CD14-positive monocyte (primary cell): ENCODE measurements around the gene SLC25A26. TPM values are rescaled to one million over a fixed set of nuclear protein-coding genes. Genes with fewer than 3 reads are reported as not detected.

Experiments
- DNase-seq, 3 donors: peaks; one replicate each; pipeline ENCODE4 v3.0.0-alpha.2; 2011 to 2022
- H2AFZ ChIP-seq: 2 replicates; pipeline ENCODE4 v1.6.0; 2012; ENCODE audit warnings: mild to moderate bottlenecking, low read depth, low read length, inconsistent platforms; ENCODE audit not compliant: insufficient read depth, poor library complexity, severe bottlenecking
- H3K27ac ChIP-seq, 2 donors: 1 replicate in 1 of 2; 2 replicates in 1 of 2; pipeline ENCODE4 v1.5.1; 2012 to 2013; ENCODE audit warnings: low read length in 2 of 2, control low read depth in 1 of 2, inconsistent platforms in 1 of 2, low read depth in 1 of 2, mild to moderate bottlenecking in 1 of 2
- H3K27me3 ChIP-seq, 2 donors: one replicate each; pipeline versions ENCODE4 v1.6.0 to v1.6.1; 2011 to 2013; ENCODE audit warnings: low read length in 2 of 2; ENCODE audit not compliant: control insufficient read depth in 2 of 2, insufficient read depth in 2 of 2
- H3K36me3 ChIP-seq, 2 donors: replicated peaks in 1 of 2; 1 replicate in 1 of 2; 2 replicates in 1 of 2; pipeline versions ENCODE4 v1.5.1 to v1.6.1; 2012 to 2013; ENCODE audit warnings: low read length in 2 of 2, control low read depth in 1 of 2, inconsistent platforms in 1 of 2, mild to moderate bottlenecking in 1 of 2; ENCODE audit not compliant: insufficient read depth in 2 of 2, control insufficient read depth in 1 of 2
- H3K4me1 ChIP-seq, 2 donors: 1 replicate in 1 of 2; 2 replicates in 1 of 2; pipeline versions ENCODE4 v1.5.1 to v1.6.1; 2012 to 2013; ENCODE audit warnings: low read length in 2 of 2, control low read depth in 1 of 2, inconsistent platforms in 1 of 2, mild to moderate bottlenecking in 1 of 2, moderate library complexity in 1 of 2; ENCODE audit not compliant: insufficient read depth in 2 of 2, control insufficient read depth in 1 of 2
- H3K4me2 ChIP-seq: replicated peaks from 2 replicates; pipeline ENCODE3; 2012; ENCODE audit warnings: low read length, moderate library complexity, mild to moderate bottlenecking; ENCODE audit not compliant: poor library complexity, severe bottlenecking; ENCODE audit errors: extremely low read depth
- H3K4me3 ChIP-seq, 3 experiments: fragments of 200-600 bp in 1 of 3; sonication (generic) in 1 of 3; replicated peaks in 1 of 3; 1 replicate in 2 of 3; 2 replicates in 1 of 3; pipeline ENCODE4 v1.5.1; 2011 to 2013; ENCODE audit warnings: low read length in 3 of 3, mild to moderate bottlenecking in 3 of 3, control low read depth in 2 of 3, low read depth in 2 of 3, inconsistent platforms in 1 of 3, moderate library complexity in 1 of 3
- H3K79me2 ChIP-seq: 2 replicates; pipeline ENCODE4 v1.6.0; 2012; ENCODE audit warnings: mild to moderate bottlenecking, control low read depth, inconsistent platforms, low read length, moderate library complexity; ENCODE audit not compliant: insufficient read depth
- H3K9ac ChIP-seq: 2 replicates; pipeline ENCODE4 v1.6.0; 2017; ENCODE audit warnings: low read length, mild to moderate bottlenecking; ENCODE audit not compliant: insufficient read depth, poor library complexity, severe bottlenecking
- H3K9me3 ChIP-seq, 2 donors: replicated peaks in 1 of 2; 1 replicate in 1 of 2; 2 replicates in 1 of 2; pipeline versions ENCODE4 v1.5.1 to v1.6.1; 2012 to 2013; ENCODE audit warnings: low read length in 2 of 2, control low read depth in 1 of 2; ENCODE audit not compliant: control insufficient read depth in 1 of 2, insufficient read depth in 1 of 2
- H4K20me1 ChIP-seq: 2 replicates; pipeline ENCODE4 v1.6.0; 2012; ENCODE audit warnings: mild to moderate bottlenecking, low read length, control low read depth, moderate library complexity; ENCODE audit not compliant: insufficient read depth
- H3K27ac Mint-ChIP-seq, 7 donors: one replicate each; pipeline ENCODE4 v1.8.0; 2020; ENCODE audit warnings: mild to moderate bottlenecking in 7 of 7, mixed read lengths in 7 of 7, moderate library complexity in 6 of 7, inconsistent platforms in 2 of 7
- H3K27me3 Mint-ChIP-seq, 3 donors: one replicate each; pipeline ENCODE4 v1.8.0; 2021 to 2022; ENCODE audit warnings: low read depth in 3 of 3, mild to moderate bottlenecking in 3 of 3, mixed read lengths in 3 of 3, moderate library complexity in 3 of 3, inconsistent platforms in 1 of 3
- H3K36me3 Mint-ChIP-seq, 2 donors: one replicate each; pipeline ENCODE4 v1.8.0; 2020; ENCODE audit warnings: mixed read lengths in 2 of 2, inconsistent platforms in 1 of 2, mild to moderate bottlenecking in 1 of 2
- H3K4me1 Mint-ChIP-seq: one replicate; pipeline ENCODE4 v1.8.0; 2020; ENCODE audit warnings: mild to moderate bottlenecking, mixed read lengths
- H3K4me3 Mint-ChIP-seq, 2 donors: one replicate each; pipeline ENCODE4 v1.8.0; 2020; ENCODE audit warnings: mild to moderate bottlenecking in 2 of 2, mixed read lengths in 2 of 2, moderate library complexity in 1 of 2
- H3K9me3 Mint-ChIP-seq, 7 donors: one replicate each; pipeline ENCODE4 v1.8.0; 2020 to 2022; ENCODE audit warnings: mixed read lengths in 7 of 7, mild to moderate bottlenecking in 6 of 7, moderate library complexity in 6 of 7, inconsistent platforms in 2 of 7
- WGBS: methylation state at CpG from one replicate; pipeline ENCODE4 v1.1.5; 2013; ENCODE audit warnings: missing lambda C conversion rate; ENCODE audit not compliant: insufficient coverage; 5-methylcytosine and 5-hydroxymethylcytosine counted together
- intact Hi-C, 2 donors: fragments of 100-400 bp; cut with micrococcal nuclease; formaldehyde crosslinking; loops; one replicate each; pipeline versions ENCODE4 v1.15.0 to v1.15.1; 2023
- polyA plus RNA-seq, 3 donors: library from polyadenylated mRNA; depleted of rRNA in 1 of 3; unstranded in 2 of 3; stranded (reverse) in 1 of 3; fragments of 300-500 nt in 2 of 3; fragments of >200 nt in 1 of 3; fragmentation: Illumina TruSeq in 2 of 3; gene quantifications; 1 replicate in 2 of 3; 2 replicates in 1 of 3; pipeline ENCODE4 v1.2.3, GENCODE V29; 2012 to 2021
- TF ChIP-seq, protein P1 (sequence below): fragments of 200-600 bp; IDR thresholded peaks from one replicate; pipeline ENCODE4 v1.8.0; 2022; ENCODE audit warnings: antibody characterized with exemption, mild to moderate bottlenecking

SLC25A26 gene
- polyA plus RNA-seq, 3 donors = 11.6 to 23.0 (median 14.4) TPM

DNA sequence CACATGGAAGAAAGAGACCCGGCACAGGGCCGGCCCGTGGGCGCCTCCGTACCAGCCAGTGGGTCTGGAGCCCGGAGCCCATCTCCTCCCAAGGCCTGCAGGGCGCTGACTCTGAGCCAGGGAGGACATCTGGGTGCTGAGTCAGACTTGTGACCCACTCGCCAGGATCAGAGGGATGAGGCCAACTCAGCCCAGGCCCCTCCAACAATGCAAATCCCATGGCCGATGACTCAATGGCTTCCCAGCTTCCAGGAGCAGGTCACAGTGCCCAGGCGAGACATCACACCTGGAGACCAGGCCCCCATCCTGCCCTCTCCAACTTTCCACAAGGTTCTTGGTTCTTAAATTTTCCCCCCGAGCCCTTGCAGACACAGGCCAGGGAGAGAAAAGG is 184.9 kb downstream of the SLC25A26 start:
- no peaks in the 10 kb centered on the region for H3K4me1 Mint-ChIP-seq
- H3K36me3 ChIP-seq = no peaks in the 10 kb centered on the region
- 87% methylated on average over 11 of the region's 11 CpGs for WGBS
- H3K27me3 Mint-ChIP-seq = peaks cover 0 to 2% (median 1%) of the 10 kb centered on the region in 3 donors
- H3K9me3 ChIP-seq = no peaks in the 10 kb centered on the region
- TF ChIP-seq, protein P1, sequence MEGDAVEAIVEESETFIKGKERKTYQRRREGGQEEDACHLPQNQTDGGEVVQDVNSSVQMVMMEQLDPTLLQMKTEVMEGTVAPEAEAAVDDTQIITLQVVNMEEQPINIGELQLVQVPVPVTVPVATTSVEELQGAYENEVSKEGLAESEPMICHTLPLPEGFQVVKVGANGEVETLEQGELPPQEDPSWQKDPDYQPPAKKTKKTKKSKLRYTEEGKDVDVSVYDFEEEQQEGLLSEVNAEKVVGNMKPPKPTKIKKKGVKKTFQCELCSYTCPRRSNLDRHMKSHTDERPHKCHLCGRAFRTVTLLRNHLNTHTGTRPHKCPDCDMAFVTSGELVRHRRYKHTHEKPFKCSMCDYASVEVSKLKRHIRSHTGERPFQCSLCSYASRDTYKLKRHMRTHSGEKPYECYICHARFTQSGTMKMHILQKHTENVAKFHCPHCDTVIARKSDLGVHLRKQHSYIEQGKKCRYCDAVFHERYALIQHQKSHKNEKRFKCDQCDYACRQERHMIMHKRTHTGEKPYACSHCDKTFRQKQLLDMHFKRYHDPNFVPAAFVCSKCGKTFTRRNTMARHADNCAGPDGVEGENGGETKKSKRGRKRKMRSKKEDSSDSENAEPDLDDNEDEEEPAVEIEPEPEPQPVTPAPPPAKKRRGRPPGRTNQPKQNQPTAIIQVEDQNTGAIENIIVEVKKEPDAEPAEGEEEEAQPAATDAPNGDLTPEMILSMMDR = no peak
- H3K27ac ChIP-seq = no peak overlapping the region
- H2AFZ ChIP-seq = no peak overlapping the region
- DNase-seq = no peak
- no peaks in the 10 kb centered on the region for H3K79me2 ChIP-seq
- H3K36me3 Mint-ChIP-seq = peaks cover 8 to 12% of the 10 kb centered on the region in 2 donors
- no peak overlapping the region for H3K4me2 ChIP-seq
- H3K4me3 ChIP-seq = no peak overlapping the region
- no peak overlapping the region for H3K27ac Mint-ChIP-seq
- no peak overlapping the region for H3K9ac ChIP-seq
- H3K27me3 ChIP-seq = no peaks in the 10 kb centered on the region
- H3K4me3 Mint-ChIP-seq = no peak overlapping the region
- no peaks in the 10 kb centered on the region for H3K4me1 ChIP-seq
- peaks cover 0 to 2% (median 0%) of the 10 kb centered on the region in 7 donors for H3K9me3 Mint-ChIP-seq
- no peaks in the 10 kb centered on the region for H4K20me1 ChIP-seq
- intact Hi-C loops = loop anchor here (5.0 kb wide), 2 partner anchors 97 to 412 kb away; partner anchors contain the start of gene LRIG1 (in 1 of the 2)

DNA sequence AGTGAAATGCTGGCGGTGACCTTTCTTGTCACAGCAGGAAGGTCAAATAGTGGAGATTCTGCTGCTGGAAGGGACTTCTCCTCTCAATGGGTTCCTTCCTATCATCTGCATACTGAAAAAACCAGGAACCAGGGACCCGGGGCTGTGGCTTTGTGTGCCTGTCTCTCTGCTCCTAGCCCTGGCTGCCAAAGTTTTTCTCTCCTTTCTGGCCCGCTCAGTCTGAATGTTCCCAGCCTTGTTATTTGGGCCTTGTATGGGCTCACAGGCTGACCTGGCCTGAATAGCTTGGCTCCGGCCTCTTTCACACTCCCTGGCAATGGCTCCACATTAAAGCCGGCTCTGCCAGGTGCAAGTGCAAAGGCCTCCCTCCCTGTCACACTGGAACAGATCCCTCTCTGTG is 185.4 kb downstream of the SLC25A26 start:
- DNase-seq = no peak
- Mint-ChIP-seq H3K9me3 (peaks cover 0 to 2% (median 0%) of the 10 kb centered on the region in 7 donors), H3K27ac (peak overlapping the region in 3 of 7 donors; percentile 21 to 37 (median 30)), H3K36me3 (peaks cover 8 to 12% of the 10 kb centered on the region in 2 donors), H3K4me1 (no peaks in the 10 kb centered on the region), H3K27me3 (peaks cover 0 to 3% (median 2%) of the 10 kb centered on the region in 3 donors), H3K4me3 (no peak overlapping the region)
- WGBS = 87% methylated on average over 5 of the region's 5 CpGs
- TF ChIP-seq, protein P1 = no peak
- Histone ChIP-seq H3K27me3 (no peaks in the 10 kb centered on the region), H3K27ac (no peak overlapping the region), H3K4me2 (no peak overlapping the region), H3K9me3 (no peaks in the 10 kb centered on the region), H3K4me1 (no peaks in the 10 kb centered on the region), H3K79me2 (no peaks in the 10 kb centered on the region), H3K4me3 (no peak overlapping the region), H4K20me1 (no peaks in the 10 kb centered on the region), H3K36me3 (no peaks in the 10 kb centered on the region), H2AFZ (no peak overlapping the region), H3K9ac (no peak overlapping the region)
- intact Hi-C loops = loop anchor here (5.0 kb wide), 2 partner anchors 96 to 411 kb away; partner anchors contain the start of gene LRIG1 (in 1 of the 2)
